Karpas-422 (cell line): ENCODE data around the gene PPP1R9B. TPM values are rescaled to one million over a fixed set of nuclear protein-coding genes. Genes with fewer than 3 reads are reported as not detected.

Source experiments
- DNase-seq: peaks from one replicate; pipeline ENCODE4 v3.0.0-alpha.2; 2015
- H2AFZ ChIP-seq: fragments of 200-600 bp; sonication (generic); 2 replicates; pipeline ENCODE4 v1.6.1; 2014; ENCODE audit warnings: antibody characterized with exemption, low read length, mixed read lengths
- H3K27ac ChIP-seq: fragments of 200-600 bp; sonication (generic); 2 replicates; pipeline ENCODE4 v1.5.1; 2014; ENCODE audit warnings: mild to moderate bottlenecking, low read length, moderate library complexity
- H3K27me3 ChIP-seq: fragments of 200-600 bp; sonication (generic); 2 replicates; pipeline ENCODE4 v1.6.1; 2014; ENCODE audit warnings: low read length, mixed read lengths
- H3K36me3 ChIP-seq: fragments of 200-600 bp; sonication (generic); 2 replicates; pipeline ENCODE4 v1.6.1; 2014; ENCODE audit warnings: low read length, mixed read lengths; ENCODE audit not compliant: insufficient read depth
- H3K4me1 ChIP-seq: fragments of 200-600 bp; sonication (generic); 2 replicates; pipeline ENCODE4 v1.6.1; 2014; ENCODE audit warnings: mild to moderate bottlenecking, low read length, mixed read lengths
- H3K4me2 ChIP-seq: fragments of 200-600 bp; sonication (generic); 2 replicates; pipeline ENCODE4 v1.6.1; 2014; ENCODE audit warnings: low read length, low read depth, mild to moderate bottlenecking; ENCODE audit not compliant: poor library complexity, severe bottlenecking
- H3K4me3 ChIP-seq: fragments of 200-600 bp; sonication (generic); 2 replicates; pipeline ENCODE4 v1.5.1; 2014; ENCODE audit warnings: mild to moderate bottlenecking, antibody characterized with exemption, low read length, mixed read lengths
- H3K79me2 ChIP-seq: fragments of 200-600 bp; sonication (generic); 2 replicates; pipeline ENCODE4 v1.6.1; 2014; ENCODE audit warnings: mild to moderate bottlenecking, low read length, mixed read lengths
- H3K9ac ChIP-seq: fragments of 200-600 bp; sonication (generic); 2 replicates; pipeline ENCODE4 v1.6.0; 2014; ENCODE audit warnings: low read length
- H3K9me2 ChIP-seq: fragments of 200-600 bp; sonication (generic), shearing (Covaris generic); replicated peaks from 2 replicates; pipeline ENCODE4 v1.6.0; 2014; ENCODE audit warnings: mild to moderate bottlenecking, low read length, moderate library complexity; ENCODE audit not compliant: insufficient read depth
- H3K9me3 ChIP-seq: fragments of 300-700, 200-600 bp; sonication (generic); 2 replicates; pipeline ENCODE4 v1.6.1; 2014; ENCODE audit warnings: low read length, mixed read lengths
- H4K20me1 ChIP-seq: fragments of 200-600 bp; sonication (generic); 2 replicates; pipeline ENCODE4 v1.6.1; 2014; ENCODE audit warnings: mild to moderate bottlenecking, antibody characterized with exemption, low read length, low read depth; ENCODE audit not compliant: insufficient read depth
- total RNA-seq: library from RNA; depleted of rRNA; stranded (reverse); fragments of >200 nt; shearing (Covaris generic); gene quantifications from 2 replicates; pipeline ENCODE4 v1.2.3, GENCODE V29; 2014; ENCODE audit warnings: low replicate concordance

The PPP1R9B gene
- total RNA-seq, 1 experiment from 2014 or later, result 41.0 TPM

GRCh38 chr17:50166518-50167181 is 16.2 kb upstream of the PPP1R9B start:
- Histone ChIP-seq H3K4me3 (no peak overlapping the region), H3K27me3 (no peaks in the 10 kb centered on the region), H4K20me1 (no peaks in the 10 kb centered on the region; the same call in 1 of the 2 replicates), H3K27ac (no peak overlapping the region), H3K36me3 (no peaks in the 10 kb centered on the region), H3K9me2 (no peaks in the 10 kb centered on the region), H3K9ac (no peak overlapping the region), H3K79me2 (no peaks in the 10 kb centered on the region), H2AFZ (no peak overlapping the region), H3K4me2 (no peak overlapping the region), H3K4me1 (peaks cover 26% of the 10 kb centered on the region), H3K9me3 (no peaks in the 10 kb centered on the region)
- no peak for DNase-seq

- Histone ChIP-seq H3K27me3 (no peaks in the 10 kb centered on the region), H3K27ac (no peak within 1 kb of the TSS), H3K9me2 (no peaks in the 10 kb centered on the region), H2AFZ (no peak within 1 kb of the TSS), H3K36me3 (no peaks in the 10 kb centered on the region), H3K4me2 (no peak within 1 kb of the TSS), H3K9ac (no peak within 1 kb of the TSS), H4K20me1 (no peaks in the 10 kb centered on the region; the same call in 1 of the 2 replicates), H3K79me2 (no peaks in the 10 kb centered on the region), H3K4me3 (no peak within 1 kb of the TSS), H3K4me1 (peaks cover 31% of the 10 kb centered on the region), H3K9me3 (no peaks in the 10 kb centered on the region)
- DNase-seq, result no peak
Measured at GRCh38 chr17:50165867-50166517, 15.5 kb upstream of the PPP1R9B start, which contains the start of gene SGCA. Gene SGCA (plus strand): TSS chr17:50166005. CDS start chr17:50166041, 36 bp downstream.

- no peaks in the 10 kb centered on the region for H3K79me2 ChIP-seq
- H3K9me2 ChIP-seq, result no peaks in the 10 kb centered on the region
Measured at GRCh38 chr17:50165466-50165865, 15.0 kb upstream of the PPP1R9B start.

GRCh38 chr17:50165066-50165465 is 14.6 kb upstream of the PPP1R9B start:
- H3K9me3 ChIP-seq, result no peaks in the 10 kb centered on the region
- peaks cover 35% of the 10 kb centered on the region for H3K4me1 ChIP-seq
- H3K36me3 ChIP-seq, result no peaks in the 10 kb centered on the region
- H3K27me3 ChIP-seq, result no peaks in the 10 kb centered on the region
- H2AFZ ChIP-seq, result no peak overlapping the region
- H3K4me3 ChIP-seq, result no peak overlapping the region
- H3K27ac ChIP-seq, result no peak overlapping the region
- no peaks in the 10 kb centered on the region; the same call in 1 of the 2 replicates for H4K20me1 ChIP-seq
- H3K79me2 ChIP-seq, result no peaks in the 10 kb centered on the region
- no peak for DNase-seq
- no peak overlapping the region for H3K9ac ChIP-seq
- no peak overlapping the region for H3K4me2 ChIP-seq
- H3K9me2 ChIP-seq, result no peaks in the 10 kb centered on the region

More at GRCh38 chr17:50165466-50165865, 15.0 kb upstream of the PPP1R9B start:
- H3K9ac ChIP-seq, result no peak overlapping the region
- no peak overlapping the region for H3K4me3 ChIP-seq
- no peak overlapping the region for H3K27ac ChIP-seq
- no peak for DNase-seq
- no peak overlapping the region for H2AFZ ChIP-seq
- no peaks in the 10 kb centered on the region for H3K27me3 ChIP-seq
- no peaks in the 10 kb centered on the region; the same call in 1 of the 2 replicates for H4K20me1 ChIP-seq
- no peak overlapping the region for H3K4me2 ChIP-seq
- no peaks in the 10 kb centered on the region for H3K9me3 ChIP-seq
- H3K36me3 ChIP-seq, result no peaks in the 10 kb centered on the region
- H3K4me1 ChIP-seq, result peaks cover 35% of the 10 kb centered on the region

GRCh38 chr17:50164697-50164988 is 14.2 kb upstream of the PPP1R9B start:
- no peaks in the 10 kb centered on the region for H3K9me2 ChIP-seq
- H3K9ac ChIP-seq, result no peak overlapping the region
- H3K4me1 ChIP-seq, result peaks cover 35% of the 10 kb centered on the region
- no peaks in the 10 kb centered on the region for H3K79me2 ChIP-seq
- H3K4me2 ChIP-seq, result no peak overlapping the region
- H3K9me3 ChIP-seq, result no peaks in the 10 kb centered on the region
- no peak overlapping the region for H2AFZ ChIP-seq
- H3K4me3 ChIP-seq, result no peak overlapping the region
- DNase-seq, result no peak
- no peaks in the 10 kb centered on the region; the same call in 1 of the 2 replicates for H4K20me1 ChIP-seq
- no peaks in the 10 kb centered on the region for H3K36me3 ChIP-seq
- no peak overlapping the region for H3K27ac ChIP-seq
- H3K27me3 ChIP-seq, result no peaks in the 10 kb centered on the region

GRCh38 chr17:50163843-50164696 is 13.6 kb upstream of the PPP1R9B start:
- Histone ChIP-seq H2AFZ (no peak overlapping the region), H3K79me2 (no peaks in the 10 kb centered on the region), H3K4me1 (peaks cover 35% of the 10 kb centered on the region), H3K27ac (no peak overlapping the region), H3K27me3 (no peaks in the 10 kb centered on the region), H3K9me3 (no peaks in the 10 kb centered on the region), H3K9me2 (no peaks in the 10 kb centered on the region), H4K20me1 (no peaks in the 10 kb centered on the region; the same call in 1 of the 2 replicates), H3K9ac (no peak overlapping the region), H3K4me2 (no peak overlapping the region), H3K36me3 (no peaks in the 10 kb centered on the region), H3K4me3 (no peak overlapping the region)
- no peak for DNase-seq

- no peaks in the 10 kb centered on the region for H3K27me3 ChIP-seq
- H3K36me3 ChIP-seq, result no peaks in the 10 kb centered on the region
- H3K4me1 ChIP-seq, result peaks cover 27% of the 10 kb centered on the region
- H2AFZ ChIP-seq, result no peak overlapping the region
- no peak overlapping the region for H3K9ac ChIP-seq
- no peaks in the 10 kb centered on the region for H3K9me2 ChIP-seq
- no peak overlapping the region for H3K27ac ChIP-seq
- DNase-seq, result no peak
- H3K9me3 ChIP-seq, result no peaks in the 10 kb centered on the region
- no peak overlapping the region for H3K4me3 ChIP-seq
- no peak overlapping the region for H3K4me2 ChIP-seq
- no peaks in the 10 kb centered on the region for H3K79me2 ChIP-seq
- no peaks in the 10 kb centered on the region for H4K20me1 ChIP-seq
Measured at GRCh38 chr17:50162466-50163254, 12.2 kb upstream of the PPP1R9B start.
